Suprapubic skin (tissue), 3 donors: ENCODE results near the gene ESRRG.

Experiments
- CTCF ChIP-seq, 2 donors: fragments of 200-600 bp in 1 of 2; fragments of 450-650 bp in 1 of 2; sonication (generic) in 1 of 2; IDR thresholded peaks; one replicate each; pipeline ENCODE4 v1.5.1; 2016 to 2019; ENCODE audit warnings: antibody characterized with exemption in 2 of 2, mild to moderate bottlenecking in 1 of 2, moderate library complexity in 1 of 2
- POLR2AphosphoS5 ChIP-seq, 3 donors: sonication (generic); formaldehyde crosslinking; IDR thresholded peaks; one replicate each; pipeline ENCODE4 v1.6.1; 2017; ENCODE audit warnings: antibody characterized with exemption in 3 of 3

- TF ChIP-seq CTCF (IDR thresholded peaks at IDR 0.05) (no peak), POLR2AphosphoS5 (IDR thresholded peaks at IDR 0.05) (no peak)
Measured at GRCh38 chr1:216535751-216536150, 187.5 kb downstream of the ESRRG start.
